Measurements from ENCODE around the gene MPO. TPM values are rescaled to one million over a fixed set of nuclear protein-coding genes. Genes with fewer than 3 reads are reported as not detected.

Gene MPO
- total and polyA plus RNA-seq, 2 donors (not counting 3 experiments of a cell fraction or from before 2014, with no cell fraction given) = not detected

GRCh38 chr17:58283674-58284612 lies 3.2 kb upstream of the MPO start:
- CTCF ChIA-PET = interaction anchor here (1.1 kb wide), 1 partner anchor 33 kb away, joined by 3 read pairs; no protein-coding TSS in a partner anchor
- Histone ChIP-seq H4K20me1 (replicated peaks; ENCODE audit: control insufficient read depth, extremely low read depth, insufficient read depth, low read length) (no peaks in the 10 kb centered on the region), H3K9me1 (replicated peaks; ENCODE audit: control insufficient read depth, extremely low read depth, insufficient read depth, low read length) (no peaks in the 10 kb centered on the region), H3K9me3 (replicated peaks; ENCODE audit: control insufficient read depth, insufficient read depth, low read length) (no peaks in the 10 kb centered on the region), H3K36me3 (ENCODE audit: control insufficient read depth in 2 of 2, extremely low read depth in 1 of 2, insufficient read depth in 2 of 2, low read length in 2 of 2) (no peaks in the 10 kb centered on the region), H3K27me3 (ENCODE audit: control insufficient read depth in 2 of 2, insufficient read depth in 2 of 2, low read length in 2 of 2) (peaks cover 2 to 10% of the 10 kb centered on the region in 2 experiments), H2AFZ (ENCODE audit: low read depth, low read length) (no peak overlapping the region), H3K4me2 (ENCODE audit: insufficient read depth, low read length) (no peak overlapping the region), H3K9ac (replicated peaks; ENCODE audit: extremely low read depth, insufficient read depth, low read length) (no peak overlapping the region), H3K79me2 (ENCODE audit: control insufficient read depth, insufficient read depth, low read length) (no peaks in the 10 kb centered on the region), H3K4me1 (ENCODE audit: control insufficient read depth, extremely low read depth, insufficient read depth, low read length) (no peaks in the 10 kb centered on the region), H3K4me3 (replicated peaks in 1 of 3; ENCODE audit: insufficient read depth in 1 of 3, low read depth in 1 of 3, low read length in 3 of 3) (no peak overlapping the region), H3K27ac (ENCODE audit: insufficient read depth, low read depth, low read length) (no peak overlapping the region)
- dilution Hi-C loops (cut with MboI; ENCODE audit: extremely low pct_ligation_motif_present, low sequenced_read_pairs) = no loop called here
- BruUV-seq (replicated peaks) = no TSS peak
- intact Hi-C loops (cut with micrococcal nuclease) = no loop called here
- FAIRE-seq (no peak), DNase-seq (ENCODE audit: low read depth, low spot score) (no peak)
- POLR2A ChIA-PET = no interaction called here
- TF ChIP-seq POLR2A (IDR thresholded peaks at IDR 0.05; ENCODE audit: low read depth, low read length) (no peak), CTCF (IDR thresholded peaks at IDR 0.05; ENCODE audit: extremely low read depth in 1 of 2, insufficient read depth in 1 of 2, low read depth in 1 of 2, low read length in 2 of 2) (no peak), FOS (IDR thresholded peaks at IDR 0.05; ENCODE audit: borderline replicate concordance, insufficient read depth, low read length) (no peak), MAX (IDR thresholded peaks at IDR 0.05; ENCODE audit: insufficient read depth, insufficient read length) (no peak), GATA2 (IDR thresholded peaks at IDR 0.05; ENCODE audit: insufficient read depth, insufficient read length, low read depth, low read length) (no peak), POLR2AphosphoS5 (IDR thresholded peaks at IDR 0.05; ENCODE audit: insufficient read depth, low read depth, low read length) (no peak), MYC (IDR thresholded peaks at IDR 0.05; ENCODE audit: low read depth, low read length) (no peak), EZH2 (IDR thresholded peaks at IDR 0.05; ENCODE audit: borderline replicate concordance, low read depth, low read length, severe bottlenecking) (no peak)

Data from endothelial cell of umbilical vein (primary cell).